Left renal pelvis (tissue), 4 donors: ENCODE results near the gene EFCAB13. TPM values are rescaled to one million over a fixed set of nuclear protein-coding genes. Genes with fewer than 3 reads are reported as not detected.

Experiments
- DNase-seq, 4 donors: peaks; one replicate each; pipeline ENCODE4 v3.0.0-alpha.2; 2013; ENCODE audit warnings: low read depth in 4 of 4, low spot score in 3 of 4
- polyA plus RNA-seq, 4 donors: library from polyadenylated mRNA; unstranded; fragments of 120-200 nt; gene quantifications; one replicate each; pipeline ENCODE4 v1.2.1, GENCODE V29; 2013; ENCODE audit not compliant: insufficient read length in 4 of 4

Gene EFCAB13, protein sequence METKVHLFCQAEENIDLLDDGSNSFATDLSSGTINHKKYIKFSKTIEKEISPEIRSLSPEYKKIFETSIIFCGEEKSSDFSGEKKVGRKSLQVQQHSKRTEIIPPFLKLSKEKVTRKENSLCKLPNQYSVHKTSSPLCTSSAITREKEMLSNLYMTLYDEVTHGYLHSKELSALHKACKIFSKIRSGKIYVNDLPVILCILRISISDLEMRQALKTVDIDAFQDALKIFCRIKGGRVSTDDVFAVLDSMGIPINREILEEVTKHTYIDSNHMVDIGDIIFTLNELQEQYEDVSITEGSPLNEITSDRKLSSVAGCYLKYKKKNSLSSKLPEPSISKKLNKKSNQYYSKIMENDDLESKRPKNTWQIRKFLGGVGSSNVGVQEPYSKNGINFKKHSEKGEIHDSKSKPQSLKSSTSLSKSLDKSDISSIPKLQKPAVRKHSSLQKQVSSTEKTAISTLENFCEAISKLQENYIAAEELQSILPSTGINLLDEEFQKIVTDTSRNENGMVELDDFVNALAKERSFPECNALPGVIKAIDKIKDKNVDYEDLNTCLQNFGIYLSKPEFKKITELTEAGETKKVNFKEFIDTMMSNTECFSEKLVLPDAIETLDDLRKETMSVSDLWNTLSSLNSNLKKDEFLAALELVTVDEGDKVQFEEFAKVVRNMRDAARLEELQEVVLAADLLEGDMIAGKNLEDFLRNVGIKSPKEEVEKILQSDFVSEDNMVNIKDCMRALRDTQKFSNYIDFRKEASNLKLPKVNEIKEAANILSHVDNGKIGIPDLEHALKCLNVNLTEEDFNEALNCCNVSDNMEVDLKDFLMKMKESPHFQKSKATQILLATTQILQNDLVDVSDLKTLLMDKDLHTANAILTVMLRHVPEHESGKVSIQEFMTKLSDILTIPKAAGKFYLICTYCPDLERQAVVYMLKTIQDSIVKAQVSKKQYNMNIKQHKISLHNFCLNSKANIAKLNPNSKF
- polyA plus RNA-seq, result 1 to 10 TPM; 4.6 to 9.3 (median 7.5) TPM

DNA sequence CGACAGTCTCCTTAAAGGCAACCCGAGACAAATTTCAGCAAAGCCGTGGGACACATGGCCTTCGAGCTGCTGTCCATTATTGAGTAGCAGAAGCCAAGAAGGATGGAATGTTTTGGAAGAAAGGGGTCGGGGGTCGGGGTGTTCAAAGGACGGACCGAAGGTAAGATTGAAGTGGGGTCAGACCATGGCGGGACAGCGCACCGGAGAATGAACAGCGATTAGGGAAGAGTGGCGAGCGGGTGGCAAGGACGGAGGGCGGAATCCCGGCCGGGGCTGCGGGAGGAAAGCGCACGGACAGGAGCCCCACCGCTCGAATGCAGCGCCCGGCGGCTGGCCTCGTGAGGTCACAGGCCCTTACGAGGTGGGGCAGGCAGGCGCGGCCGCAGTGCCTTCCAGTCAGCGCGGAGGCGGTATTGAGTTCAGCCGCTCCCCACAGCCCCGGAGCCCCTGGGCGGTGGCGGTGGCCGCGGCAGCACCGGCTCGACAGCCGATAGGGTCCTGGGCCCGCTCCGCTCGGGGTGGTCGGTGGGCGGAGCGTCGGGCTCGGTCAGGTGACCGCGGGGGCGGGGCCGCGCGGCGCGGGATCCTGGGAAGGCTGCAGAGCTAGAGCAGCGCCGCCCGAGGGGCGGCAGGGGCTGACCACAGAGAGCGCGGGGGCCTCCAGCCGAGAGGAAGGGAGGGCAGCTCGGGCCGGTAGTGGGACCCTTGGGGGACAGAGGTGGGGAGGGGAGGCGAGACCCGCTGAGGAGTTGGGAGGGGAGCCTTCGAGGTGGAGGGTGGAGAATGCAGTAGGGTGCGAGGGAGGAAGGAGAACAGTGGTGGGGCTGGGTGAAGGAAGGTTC lies at the start of gene EFCAB13:
Gene EFCAB13 (plus strand): TSS at position 574 of the 842 bp plus-strand sequence. CDS start 4,399 bp downstream, outside the sequence.
- peak; percentile 48 to 82 (median 72) for DNase-seq

DNA sequence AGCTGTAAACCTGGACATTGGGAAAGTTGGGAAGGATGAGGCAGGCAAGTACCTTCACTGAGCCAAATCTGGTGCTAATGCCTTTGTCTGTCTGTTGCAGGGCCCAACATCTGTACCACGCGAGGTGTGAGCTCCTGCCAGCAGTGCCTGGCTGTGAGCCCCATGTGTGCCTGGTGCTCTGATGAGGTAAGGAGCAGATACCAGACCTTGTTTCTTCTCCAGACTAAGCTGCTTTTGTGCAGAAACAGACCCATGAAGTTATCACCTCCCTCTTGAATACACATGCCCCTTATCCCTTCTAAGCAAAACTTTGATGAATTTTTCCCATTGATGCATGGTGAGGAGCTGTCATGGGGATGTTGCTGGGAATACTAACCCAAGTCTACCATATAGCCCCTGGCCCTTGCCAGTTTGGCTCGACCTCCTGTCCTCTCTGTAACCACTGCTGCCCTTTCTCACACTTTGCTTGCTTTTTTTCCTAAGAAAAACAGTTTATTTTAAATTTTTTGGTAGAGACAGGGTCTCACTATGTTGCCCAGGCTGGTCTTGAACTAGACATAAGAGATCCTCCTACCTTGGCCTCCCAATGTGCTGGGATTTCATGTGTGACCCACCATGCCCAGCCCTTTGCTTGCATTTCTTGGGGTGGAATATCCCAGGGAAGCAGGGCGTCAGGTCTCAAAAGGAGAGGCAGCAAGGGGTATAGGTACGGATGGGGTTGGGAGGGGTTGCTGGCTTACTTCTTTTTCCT lies 49.3 kb upstream of the EFCAB13 start:
- DNase-seq, result no peak

DNA sequence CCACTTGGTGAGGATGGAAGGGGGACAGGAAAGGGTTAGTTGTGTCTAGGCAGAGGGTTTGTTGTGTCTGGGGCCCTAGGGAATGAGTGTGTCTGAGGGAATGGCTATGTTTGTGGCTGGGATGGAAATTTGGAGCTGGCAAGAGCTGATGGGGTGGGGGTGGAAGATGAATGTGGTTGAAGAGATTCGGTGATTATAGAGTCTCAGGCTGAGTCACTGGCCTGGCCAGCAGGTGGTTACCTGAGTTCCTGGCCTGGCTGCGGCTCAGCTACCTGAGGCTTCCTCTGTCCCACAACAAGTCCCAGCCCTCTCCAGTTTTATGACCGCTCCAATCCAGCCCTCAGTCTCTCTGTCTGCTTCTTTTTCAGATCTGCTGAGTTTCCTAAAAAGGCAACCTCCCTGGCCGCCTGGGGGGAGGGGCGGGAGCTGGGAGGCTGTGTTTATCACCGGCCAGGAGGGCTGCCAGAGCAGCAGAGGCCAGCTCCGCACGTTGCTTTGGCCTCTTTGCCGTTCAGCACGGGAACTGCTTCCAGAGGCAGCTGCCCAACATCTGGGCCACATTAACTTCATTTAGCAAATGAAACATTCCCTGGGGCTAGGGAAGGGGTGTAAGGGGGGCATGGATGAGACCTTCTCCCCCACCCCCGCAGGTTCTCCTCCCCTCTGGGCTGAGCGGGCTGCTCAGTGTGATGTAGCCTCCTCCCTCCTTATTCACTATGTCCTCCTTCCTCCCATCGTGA lies 48.3 kb upstream of the EFCAB13 start:
- DNase-seq, result peak in 2 of 4 donors; percentile 50 to 51

DNA sequence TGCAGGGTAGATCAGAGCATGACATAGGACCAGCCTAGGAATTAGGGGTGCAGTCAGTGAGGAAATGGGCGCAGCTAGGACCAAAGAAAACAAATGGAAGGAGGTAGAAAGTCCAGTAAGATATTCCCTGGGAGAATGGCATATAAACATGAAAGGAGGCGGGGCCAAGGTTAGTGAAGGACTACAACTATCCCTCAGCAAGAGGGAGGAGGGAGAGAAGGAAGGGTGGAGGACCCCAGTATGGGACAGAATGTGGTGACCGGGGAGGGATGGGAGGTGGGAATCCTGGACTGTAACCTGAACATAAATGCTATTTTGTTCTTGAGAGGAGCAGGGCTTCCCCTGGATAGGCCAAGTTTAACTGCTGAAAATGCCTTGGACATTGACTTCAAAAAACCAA lies 47.3 kb upstream of the EFCAB13 start:
- no peak for DNase-seq

DNA sequence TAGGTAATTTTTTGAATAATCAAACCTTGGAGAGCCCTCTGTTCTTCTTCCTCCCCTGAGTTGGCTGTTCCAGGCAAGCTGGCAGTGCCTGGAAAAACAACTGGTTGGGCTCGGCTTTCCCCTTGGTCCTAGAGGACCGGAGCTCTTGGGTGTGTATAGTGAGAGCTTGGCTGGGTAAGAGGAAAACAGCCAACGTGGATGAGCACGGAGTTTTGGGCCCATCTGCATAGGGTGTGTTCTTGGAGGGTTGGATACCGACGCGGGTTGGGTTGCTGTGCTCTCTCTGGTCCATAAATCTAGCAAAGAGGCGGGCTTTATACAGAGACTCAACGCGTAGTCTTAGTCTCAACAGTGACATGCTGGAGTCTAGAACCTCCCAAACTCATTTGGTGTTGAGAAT lies 46.9 kb upstream of the EFCAB13 start:
- DNase-seq, result no peak

DNA sequence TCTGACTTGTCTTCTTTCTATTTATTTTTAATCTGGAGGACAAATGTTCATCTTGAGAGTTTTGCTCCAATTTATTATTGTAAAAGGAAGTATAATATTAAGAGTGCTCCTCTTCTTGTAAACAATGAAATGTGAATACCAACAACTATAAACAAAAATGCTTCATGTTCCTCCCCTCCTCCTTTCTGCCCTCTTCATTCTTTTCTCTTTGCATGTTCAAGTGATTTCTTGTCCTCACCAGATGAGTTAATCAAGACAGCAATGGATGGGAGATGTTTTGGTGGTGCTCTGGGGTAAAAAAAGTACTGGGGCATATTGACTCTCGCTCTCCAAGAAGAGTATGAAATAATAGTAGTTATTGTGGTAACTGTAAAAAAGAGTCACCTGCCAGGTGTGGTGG lies 45.8 kb upstream of the EFCAB13 start:
- no peak for DNase-seq

DNA sequence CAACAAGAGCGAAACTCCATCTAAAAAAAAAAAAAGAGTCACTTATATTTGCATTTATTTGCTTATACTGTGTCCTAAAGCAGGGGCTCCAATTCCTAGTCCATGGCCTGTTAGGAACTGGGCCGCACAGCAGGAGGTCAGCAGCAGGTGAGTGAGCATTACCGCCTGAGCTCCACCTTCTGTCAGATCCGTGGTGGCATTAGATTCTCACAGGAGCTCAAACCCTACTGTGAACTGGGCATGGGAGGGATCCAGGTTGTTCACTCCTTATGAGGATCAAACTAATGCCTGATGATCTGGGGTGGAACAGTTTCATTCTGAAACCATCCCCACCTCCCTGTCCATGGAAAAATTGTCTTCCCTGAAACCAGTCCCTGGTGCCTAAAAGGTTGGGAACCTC lies 45.2 kb upstream of the EFCAB13 start:
- no peak for DNase-seq

DNA sequence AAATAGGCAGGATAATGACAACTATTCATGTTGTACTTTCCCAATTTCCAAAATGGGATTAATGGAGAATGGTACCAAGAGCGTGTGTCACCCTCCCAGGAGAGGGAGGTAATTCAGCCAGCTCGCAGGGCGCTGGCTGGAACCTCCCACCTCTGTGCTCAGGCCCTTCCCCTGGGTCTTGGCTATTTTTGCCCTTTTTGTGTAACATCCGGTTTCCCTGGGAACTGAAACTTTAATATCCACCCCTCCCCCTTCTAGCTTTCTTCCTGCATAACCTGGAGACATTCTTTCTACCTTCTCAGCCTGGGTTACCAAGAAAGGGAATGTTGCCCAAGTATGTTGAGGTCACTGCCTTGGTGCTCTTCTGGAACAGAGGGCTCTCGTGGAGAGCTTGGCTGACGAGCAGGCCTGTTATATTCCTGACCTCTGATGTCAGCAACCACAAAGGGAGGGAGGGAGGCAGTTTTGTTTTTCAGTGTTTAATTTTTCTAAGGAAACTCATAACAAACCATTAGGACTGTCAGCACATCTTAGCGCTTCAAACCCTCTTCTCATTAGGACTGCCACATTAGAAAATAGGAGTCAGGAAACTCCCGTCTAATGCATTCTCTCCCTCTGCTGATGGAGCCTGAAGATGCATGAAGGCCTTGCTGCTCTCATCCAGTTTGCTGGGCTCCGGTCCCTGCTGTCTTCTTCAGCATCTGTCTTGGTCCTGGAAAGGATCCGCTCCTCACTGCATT lies 44.5 kb upstream of the EFCAB13 start:
- peak in 1 of 4 donors; percentile 36 for DNase-seq

DNA sequence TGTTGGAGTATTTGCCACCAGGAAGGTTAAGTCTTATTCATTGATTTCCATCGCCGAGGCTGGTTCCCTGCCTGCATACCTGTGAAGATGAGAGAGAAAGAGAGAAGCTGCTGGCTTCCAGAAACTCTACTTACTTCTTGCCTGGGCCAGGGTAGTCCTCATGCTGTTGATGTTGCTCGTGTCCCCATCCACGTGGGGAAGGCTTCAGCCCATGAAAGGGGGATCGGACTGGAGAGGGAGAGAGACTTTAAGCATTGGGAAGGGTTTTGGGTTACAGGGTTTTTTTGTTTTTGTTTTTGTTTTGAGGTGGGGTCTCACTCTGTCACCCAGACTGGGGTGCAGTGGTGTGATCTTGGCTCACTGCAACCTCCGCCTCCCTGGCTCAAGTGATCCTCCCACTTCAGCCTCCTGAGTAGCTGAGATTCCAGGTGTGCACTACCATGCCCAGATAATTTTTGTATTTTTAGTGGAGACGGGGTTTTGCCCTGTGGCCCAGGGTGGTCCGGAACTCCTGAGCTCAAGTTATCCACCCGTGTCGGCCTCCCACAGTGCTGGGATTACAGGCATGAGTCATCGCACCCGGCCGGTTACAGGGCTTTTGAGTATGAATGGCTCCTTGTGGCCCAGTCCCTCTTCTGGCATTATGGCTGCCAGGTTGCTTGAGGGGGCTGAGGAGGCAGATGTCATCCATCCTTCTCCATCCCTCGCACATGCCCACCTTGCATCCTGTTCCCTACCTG lies 43.5 kb upstream of the EFCAB13 start:
- no peak for DNase-seq

DNA sequence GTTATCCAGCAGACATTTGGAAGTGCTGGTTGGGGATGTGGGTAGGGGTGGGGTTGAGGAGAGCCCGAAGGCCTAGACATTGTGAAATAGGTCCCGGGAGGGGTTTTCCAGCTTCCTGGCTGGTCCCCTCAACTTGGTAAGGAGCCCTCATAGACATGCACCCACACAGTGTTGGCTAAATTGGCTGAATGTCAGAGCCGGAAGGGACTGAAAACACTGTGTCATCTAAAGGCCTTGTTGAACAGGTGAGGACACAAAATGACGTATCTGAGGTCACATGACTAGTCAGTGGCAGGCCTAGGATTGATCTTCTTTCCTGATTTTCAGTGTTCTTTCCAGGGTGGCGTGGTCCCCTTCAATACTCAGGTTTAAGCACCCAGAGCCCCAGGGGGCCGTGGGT lies 42.5 kb upstream of the EFCAB13 start:
- no peak for DNase-seq

DNA sequence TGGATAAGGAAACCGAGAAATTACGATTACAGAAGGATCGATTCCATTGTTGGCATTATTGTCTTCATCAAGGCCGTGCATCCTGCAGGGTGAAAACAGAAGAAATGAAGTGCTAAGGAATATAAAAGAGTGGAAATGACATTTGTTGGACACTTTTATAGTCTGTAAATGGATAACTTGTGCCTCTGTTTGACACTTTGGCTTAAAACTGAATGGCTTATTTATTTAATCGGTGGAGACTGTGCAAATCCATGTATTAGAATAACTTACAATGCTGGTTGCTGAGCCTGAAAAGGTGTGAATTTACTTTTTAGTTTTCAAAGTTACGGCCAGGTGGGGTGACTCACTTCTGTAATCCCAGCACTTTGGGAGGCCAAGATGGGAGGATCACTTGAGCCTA lies 38.8 kb upstream of the EFCAB13 start:
- no peak for DNase-seq

DNA sequence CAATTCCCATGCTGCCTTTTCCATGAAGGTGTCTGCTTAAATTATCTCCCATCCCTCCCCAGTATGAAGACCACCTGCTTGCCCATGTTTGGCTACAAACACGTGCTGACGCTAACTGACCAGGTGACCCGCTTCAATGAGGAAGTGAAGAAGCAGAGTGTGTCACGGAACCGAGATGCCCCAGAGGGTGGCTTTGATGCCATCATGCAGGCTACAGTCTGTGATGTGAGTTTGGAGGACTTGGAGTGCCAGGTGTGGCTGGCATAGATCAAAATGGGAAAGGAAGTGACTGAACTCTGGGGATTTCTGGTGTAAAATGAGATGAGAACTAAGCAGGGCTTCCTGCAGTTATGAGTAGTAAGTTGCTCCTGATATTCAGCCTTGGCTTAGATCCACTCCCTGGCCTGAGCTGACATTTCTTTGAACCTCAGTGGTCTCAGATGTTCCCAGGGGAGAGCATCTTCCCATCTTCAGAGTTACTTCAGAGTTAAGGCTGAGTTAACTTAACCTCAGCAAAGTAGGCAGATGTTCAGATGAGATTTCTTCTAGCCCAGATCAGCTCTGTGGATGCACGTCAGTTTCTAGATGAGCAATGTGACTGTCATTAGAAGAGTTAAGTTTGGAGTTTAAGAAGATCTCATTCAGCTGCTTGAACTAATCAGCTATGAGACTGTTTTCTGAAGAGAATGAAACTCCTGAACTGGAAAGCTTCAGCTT lies 37.4 kb upstream of the EFCAB13 start:
- DNase-seq, result no peak

DNA sequence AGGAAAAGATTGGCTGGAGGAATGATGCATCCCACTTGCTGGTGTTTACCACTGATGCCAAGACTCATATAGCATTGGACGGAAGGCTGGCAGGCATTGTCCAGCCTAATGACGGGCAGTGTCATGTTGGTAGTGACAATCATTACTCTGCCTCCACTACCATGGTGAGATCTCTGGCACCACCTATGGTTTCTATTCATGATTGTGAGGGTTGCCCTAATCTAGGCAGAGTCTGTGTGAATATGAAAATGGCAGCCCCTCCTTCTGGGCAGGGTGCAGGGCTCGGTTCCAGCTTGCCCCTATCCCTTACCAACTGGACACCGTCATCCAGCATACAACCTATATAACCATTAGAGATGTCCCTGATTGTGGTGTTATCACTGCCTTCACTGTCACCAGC lies 36.7 kb upstream of the EFCAB13 start:
- no peak for DNase-seq

DNA sequence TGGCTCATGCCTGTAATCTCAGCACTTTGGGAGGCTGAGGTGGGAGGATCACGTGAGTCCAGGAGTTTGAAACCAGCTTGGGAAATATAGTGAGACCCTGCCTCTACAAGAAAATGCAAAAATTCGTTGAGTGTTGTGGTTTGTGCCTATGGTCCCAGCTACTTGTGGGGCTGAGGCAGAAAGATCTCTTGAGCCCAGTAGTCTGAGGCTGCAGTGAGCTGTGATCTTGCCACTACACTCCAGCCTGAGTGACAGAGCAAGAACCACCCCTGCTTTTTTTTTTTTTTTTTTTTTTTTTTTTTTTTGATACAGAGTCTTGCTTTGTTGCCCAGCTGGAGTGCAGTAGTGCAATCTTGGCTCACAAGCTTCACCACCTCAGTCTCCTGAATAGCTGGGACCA lies 36.1 kb upstream of the EFCAB13 start:
- no peak for DNase-seq

DNA sequence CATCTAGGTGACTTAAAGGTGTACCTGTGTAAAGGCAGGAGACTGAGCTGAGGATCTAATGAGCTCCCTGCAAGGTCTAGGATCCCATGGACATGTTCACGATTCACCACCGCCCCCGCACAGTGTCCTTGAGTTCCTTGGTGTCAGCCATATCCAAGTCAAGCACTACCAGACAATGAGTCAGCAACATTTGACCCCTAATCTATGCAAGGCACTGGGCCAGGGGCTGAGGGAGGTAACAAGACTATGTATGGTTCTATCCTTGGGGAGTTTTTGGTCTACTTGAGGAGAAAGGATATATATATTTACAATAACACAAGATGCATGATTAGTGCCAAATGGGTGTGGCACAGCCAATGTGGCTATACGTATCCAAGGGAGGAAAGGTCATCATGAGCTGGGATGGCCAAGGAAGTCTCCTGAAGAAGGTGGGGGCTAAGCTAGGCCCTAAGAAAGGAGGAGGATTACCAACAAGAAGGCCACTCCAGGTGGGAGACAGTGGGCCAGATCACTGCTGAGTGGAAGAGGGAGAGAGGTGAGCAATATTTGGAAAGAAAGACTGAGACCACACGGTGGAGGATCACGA lies 35.1 kb upstream of the EFCAB13 start:
- DNase-seq, result no peak

DNA sequence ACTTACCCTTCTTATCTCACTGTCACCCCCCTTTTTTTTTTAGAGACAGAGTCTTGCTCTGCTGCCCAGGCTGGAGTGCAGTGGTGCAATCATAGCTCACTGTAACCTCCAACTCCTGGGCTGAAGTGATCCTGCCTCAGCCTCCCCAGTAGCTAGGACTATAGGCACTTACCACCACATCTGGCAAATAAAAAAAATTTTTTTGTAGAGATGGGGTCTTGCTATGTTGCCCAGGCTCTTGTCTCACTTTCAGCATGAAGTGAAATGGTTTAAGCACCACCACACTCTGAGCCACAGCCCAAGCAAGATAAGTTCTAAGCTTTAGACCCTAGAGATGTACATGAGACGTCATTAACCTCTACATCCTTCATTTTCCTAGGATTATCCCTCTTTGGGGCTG lies 34.5 kb upstream of the EFCAB13 start:
- DNase-seq, result no peak

DNA sequence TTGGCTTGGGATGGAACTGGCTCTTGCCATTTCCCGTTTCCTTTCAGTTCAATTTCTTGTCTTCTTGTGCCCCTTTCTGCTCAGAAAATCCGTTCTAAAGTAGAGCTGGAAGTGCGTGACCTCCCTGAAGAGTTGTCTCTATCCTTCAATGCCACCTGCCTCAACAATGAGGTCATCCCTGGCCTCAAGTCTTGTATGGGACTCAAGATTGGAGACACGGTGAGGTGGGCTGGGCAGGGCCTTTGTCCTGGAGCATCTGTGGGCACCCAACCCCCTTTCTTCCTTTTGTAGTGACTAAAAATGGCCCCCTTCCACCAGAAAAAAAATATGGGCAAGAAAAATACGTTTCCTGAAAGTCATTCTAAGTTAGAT lies 32.9 kb upstream of the EFCAB13 start:
- no peak for DNase-seq
